MM.1S (cell line): ENCODE measurements around the gene WASF2.

Experiments used
- EZH2 ChIP-seq: fragments of 300-600 bp; sonication (generic); optimal IDR thresholded peaks from 2 replicates; pipeline ENCODE3; 2017; ENCODE audit warnings: low read depth, mild to moderate bottlenecking, antibody characterized with exemption, low read length, mixed read lengths
- EZH2phosphoT487 ChIP-seq: fragments of 300-600 bp; sonication (generic); IDR thresholded peaks from 2 replicates; pipeline ENCODE4 v1.6.1; 2018; ENCODE audit warnings: antibody characterized with exemption, low read length
- TF ChIP-seq, protein P1 (sequence below): fragments of 300-600 bp; sonication (generic); IDR thresholded peaks from 2 replicates; pipeline ENCODE4 v1.5.1; 2016; ENCODE audit warnings: antibody characterized with exemption, low read length, mixed read lengths

DNA sequence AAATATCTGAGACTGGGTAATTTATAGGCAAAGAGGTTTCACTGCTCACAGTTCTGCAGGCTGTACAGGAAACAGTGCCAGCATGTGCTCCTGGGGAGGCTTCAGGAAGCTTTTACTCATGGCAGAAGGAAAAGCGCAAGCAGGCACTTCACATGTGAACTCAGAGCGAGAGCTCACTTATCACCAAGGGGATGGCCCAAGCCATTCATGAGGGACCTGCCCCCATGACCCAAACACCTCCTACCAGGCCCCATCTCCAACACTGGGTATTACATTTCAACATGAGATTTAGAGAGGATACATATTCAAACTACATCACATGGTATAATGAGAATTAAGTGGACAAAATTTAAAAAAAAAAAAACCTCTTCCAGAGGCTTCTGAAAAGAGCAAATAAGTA lies 13.7 kb downstream of the WASF2 start:
- TF ChIP-seq, protein P1, sequence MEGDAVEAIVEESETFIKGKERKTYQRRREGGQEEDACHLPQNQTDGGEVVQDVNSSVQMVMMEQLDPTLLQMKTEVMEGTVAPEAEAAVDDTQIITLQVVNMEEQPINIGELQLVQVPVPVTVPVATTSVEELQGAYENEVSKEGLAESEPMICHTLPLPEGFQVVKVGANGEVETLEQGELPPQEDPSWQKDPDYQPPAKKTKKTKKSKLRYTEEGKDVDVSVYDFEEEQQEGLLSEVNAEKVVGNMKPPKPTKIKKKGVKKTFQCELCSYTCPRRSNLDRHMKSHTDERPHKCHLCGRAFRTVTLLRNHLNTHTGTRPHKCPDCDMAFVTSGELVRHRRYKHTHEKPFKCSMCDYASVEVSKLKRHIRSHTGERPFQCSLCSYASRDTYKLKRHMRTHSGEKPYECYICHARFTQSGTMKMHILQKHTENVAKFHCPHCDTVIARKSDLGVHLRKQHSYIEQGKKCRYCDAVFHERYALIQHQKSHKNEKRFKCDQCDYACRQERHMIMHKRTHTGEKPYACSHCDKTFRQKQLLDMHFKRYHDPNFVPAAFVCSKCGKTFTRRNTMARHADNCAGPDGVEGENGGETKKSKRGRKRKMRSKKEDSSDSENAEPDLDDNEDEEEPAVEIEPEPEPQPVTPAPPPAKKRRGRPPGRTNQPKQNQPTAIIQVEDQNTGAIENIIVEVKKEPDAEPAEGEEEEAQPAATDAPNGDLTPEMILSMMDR = no peak
- no peak for TF ChIP-seq EZH2phosphoT487
- no peak for TF ChIP-seq EZH2
